Right lobe of liver (tissue), 6 donors: Measurements from ENCODE around the gene FGF11. TPM values are rescaled to one million over a fixed set of nuclear protein-coding genes. Genes with fewer than 3 reads are reported as not detected.

Experiments
- ATAC-seq, 4 donors: fragments of 200-7000 bp; cut with Tn5 transposase; one replicate each; pipeline ENCODE4 v1.9.1; 2020; ENCODE audit warnings: mild to moderate bottlenecking in 4 of 4, moderate library complexity in 4 of 4
- DNase-seq, 3 donors: peaks; one replicate each; pipeline ENCODE4 v3.0.0-alpha.2; 2020
- H3K27ac ChIP-seq, 3 donors: fragments of 200-600 bp; one replicate each; pipeline ENCODE4 v1.8.0; 2022
- H3K27me3 ChIP-seq, 2 donors: fragments of 200-600 bp; one replicate each; pipeline ENCODE4 v1.8.0; 2022
- H3K36me3 ChIP-seq, 4 donors: fragments of 200-600 bp; sonication (generic) in 1 of 4; one replicate each; pipeline versions ENCODE4 v1.5.1 to v1.8.0; 2017 to 2022; ENCODE audit warnings: control low read depth in 1 of 4
- H3K4me1 ChIP-seq, 4 donors: fragments of 200-600 bp; sonication (generic) in 1 of 4; one replicate each; pipeline versions ENCODE4 v1.5.1 to v1.8.0; 2017 to 2022; ENCODE audit warnings: control low read depth in 1 of 4
- H3K4me3 ChIP-seq, 3 donors: fragments of 200-600 bp; one replicate each; pipeline ENCODE4 v1.8.0; 2022
- H3K9me3 ChIP-seq, 4 donors: fragments of 200-600 bp; sonication (generic) in 1 of 4; one replicate each; pipeline versions ENCODE4 v1.5.1 to v1.8.0; 2017 to 2022; ENCODE audit warnings: control low read depth in 1 of 4
- CTCF ChIP-seq, 4 donors: fragments of 200-600 bp in 3 of 4; fragments of 450-650 bp in 1 of 4; IDR thresholded peaks; one replicate each; pipeline versions ENCODE4 v1.5.1 to v1.8.0; 2016 to 2022; ENCODE audit warnings: antibody characterized with exemption in 4 of 4, mild to moderate bottlenecking in 2 of 4
- POLR2A ChIP-seq: fragments of 450-650 bp; IDR thresholded peaks from one replicate; pipeline ENCODE4 v1.6.1; 2017; ENCODE audit warnings: antibody characterized with exemption, mild to moderate bottlenecking
- WGBS: methylation state at CpG from one replicate; pipeline ENCODE4 v1.1.6; 2018; ENCODE audit warnings: low coverage, low lambda C conversion rate; ENCODE audit not compliant: insufficient coverage; ENCODE audit errors: missing lambda C conversion rate; 5-methylcytosine and 5-hydroxymethylcytosine counted together
- intact Hi-C, 2 donors: fragments of 100-400 bp; cut with DNase I; formaldehyde crosslinking; loops; one replicate each; pipeline versions ENCODE4 v1.11.2 to v1.14.1; 2022
- total RNA-seq, 6 experiments: library from RNA; depleted of rRNA in 2 of 6; stranded (reverse); fragments of >200 nt in 2 of 6; fragmentation: NEBNext Ultra II Directional in 3 of 6; extraction: Animal tissue kit (Norgen Biotek cat#: 25700) in 3 of 6; gene quantifications; one replicate each; pipeline versions ENCODE4 v1.1.0 to v1.2.4, GENCODE V29; 2016 to 2023
- donor health status: DM: no; HTN: yes; CAD: no.
- donor health status: DM: no; HTN: no; CAD: no.
- donor health status: DM: no; HTN: no; CAD: no.
- donor health status: DM: no; HTN: yes; CAD: no.
- donor health status: DM: no; HTN: yes; CAD: no.

Gene FGF11
- total RNA-seq, 6 experiments from 2014 or later, result 0.37 to 0.84 (median 0.68) TPM; not detected in 1

- intact Hi-C loops, result no loop called here
- ATAC-seq, result no peak
- 94% methylated on average over 13 of the region's 54 CpGs for WGBS
Measured at GRCh38 chr17:7417056-7417655, 22.2 kb upstream of the FGF11 start.

GRCh38 chr17:7418472-7419152 lies 20.7 kb upstream of the FGF11 start:
- ATAC-seq (no peak), DNase-seq (no peak)
- no peak for TF ChIP-seq POLR2A
- TF ChIP-seq CTCF (IDR thresholded peaks at IDR 0.05), result no peak
- Histone ChIP-seq H3K9me3 (no peaks in the 10 kb centered on the region), H3K36me3 (no peaks in the 10 kb centered on the region), H3K27me3 (no peaks in the 10 kb centered on the region), H3K4me1 (no peaks in the 10 kb centered on the region), H3K27ac (no peak overlapping the region), H3K4me3 (no peak overlapping the region)
- whole genome bisulfite sequencing, result 56% methylated on average over 10 of the region's 18 CpGs
- intact Hi-C loops, result no loop called here

More at GRCh38 chr17:7417056-7417655, 22.2 kb upstream of the FGF11 start:
- H3K4me1 ChIP-seq, result no peaks in the 10 kb centered on the region
- H3K4me3 ChIP-seq, result no peak overlapping the region
- H3K27ac ChIP-seq, result no peak overlapping the region
- no peaks in the 10 kb centered on the region for H3K27me3 ChIP-seq
- H3K9me3 ChIP-seq, result no peaks in the 10 kb centered on the region
- H3K36me3 ChIP-seq, result no peaks in the 10 kb centered on the region
- DNase-seq, result no peak
- TF ChIP-seq CTCF (IDR thresholded peaks at IDR 0.05) (no peak), POLR2A (no peak)

DNA sequence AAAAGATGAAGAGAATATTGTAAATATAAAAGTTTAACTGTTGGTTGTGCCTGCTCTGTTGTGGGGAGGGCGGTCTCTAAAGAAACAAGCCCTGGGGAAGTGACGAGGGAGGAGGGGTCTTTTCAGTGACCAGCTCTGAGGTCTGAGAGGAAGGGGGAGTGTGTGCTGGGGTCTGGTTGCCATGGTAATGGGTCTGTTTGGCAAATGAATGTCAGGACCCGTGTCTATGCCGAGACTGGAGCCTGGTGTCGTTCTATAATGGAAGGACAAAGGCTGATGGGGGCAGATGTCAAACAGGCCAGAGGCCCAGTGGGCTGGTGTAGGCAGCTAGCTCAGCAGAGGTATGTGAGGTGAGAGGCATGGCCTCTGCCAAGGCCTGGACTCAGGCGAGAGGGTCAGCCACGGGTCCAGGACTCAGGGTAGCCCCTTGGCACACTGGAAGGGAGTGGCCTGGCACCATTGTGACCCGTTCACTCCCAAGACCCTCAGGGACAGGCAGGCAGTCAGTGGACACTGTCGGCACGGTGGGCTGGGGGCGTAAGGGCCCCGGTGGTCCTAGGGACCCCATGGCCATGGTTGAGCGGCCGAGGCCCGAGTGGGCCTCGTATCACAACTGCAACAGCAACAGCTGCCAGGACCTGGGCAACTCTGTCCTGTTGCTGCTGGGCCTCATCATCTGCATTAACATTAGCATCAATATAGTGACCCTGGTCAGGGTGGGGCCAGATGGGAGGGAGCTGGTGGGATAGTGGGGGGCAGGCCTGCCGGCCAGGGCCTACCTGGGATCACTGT lies 19.3 kb upstream of the FGF11 start, which contains the start of gene SPEM1:
Gene SPEM1 (plus strand): TSS at position 506 of the 792 bp plus-strand sequence. CDS start 61 bp downstream, at position 567.
- DNase-seq (no peak), ATAC-seq (no peak)
- H3K4me1 ChIP-seq, result no peaks in the 10 kb centered on the region
- intact Hi-C loops, result no loop called here
- no peak for TF ChIP-seq CTCF (IDR thresholded peaks at IDR 0.05)
- no peak for TF ChIP-seq POLR2A
- 52% methylated on average over 5 of the region's 17 CpGs for WGBS
- no peak within 1 kb of the TSS for H3K4me3 ChIP-seq
- no peaks in the 10 kb centered on the region for H3K9me3 ChIP-seq
- no peaks in the 10 kb centered on the region for H3K36me3 ChIP-seq
- H3K27me3 ChIP-seq, result no peaks in the 10 kb centered on the region
- H3K27ac ChIP-seq, result no peak within 1 kb of the TSS

DNA sequence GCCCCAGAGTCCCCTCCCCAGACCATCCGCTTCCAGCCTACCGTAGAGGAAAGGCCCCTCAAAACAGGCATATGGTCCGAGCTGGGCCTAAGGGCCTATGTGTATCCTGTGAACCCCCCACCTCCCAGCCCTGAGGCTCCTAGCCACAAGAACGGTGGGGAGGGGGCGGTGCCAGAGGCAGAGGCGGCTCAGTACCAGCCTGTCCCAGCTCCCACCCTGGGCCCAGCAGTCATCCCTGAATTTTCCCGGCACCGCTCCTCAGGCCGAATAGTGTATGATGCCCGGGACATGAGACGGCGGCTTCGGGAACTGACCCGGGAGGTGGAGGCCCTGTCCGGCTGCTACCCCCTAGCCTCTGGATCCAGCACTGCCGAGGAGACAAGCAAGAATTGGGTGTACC lies 18.1 kb upstream of the FGF11 start:
- Histone ChIP-seq H3K9me3 (no peaks in the 10 kb centered on the region), H3K4me1 (no peaks in the 10 kb centered on the region), H3K27me3 (no peaks in the 10 kb centered on the region), H3K27ac (no peak overlapping the region), H3K36me3 (no peaks in the 10 kb centered on the region), H3K4me3 (no peak overlapping the region)
- no peak for ATAC-seq
- no peak for DNase-seq
- TF ChIP-seq CTCF (IDR thresholded peaks at IDR 0.05) (no peak), POLR2A (no peak)
- intact Hi-C loops, result no loop called here
- 94% methylated on average over 4 of the region's 16 CpGs for WGBS
